ENCODE data around the gene SLC13A1.

Gene SLC13A1

DNA sequence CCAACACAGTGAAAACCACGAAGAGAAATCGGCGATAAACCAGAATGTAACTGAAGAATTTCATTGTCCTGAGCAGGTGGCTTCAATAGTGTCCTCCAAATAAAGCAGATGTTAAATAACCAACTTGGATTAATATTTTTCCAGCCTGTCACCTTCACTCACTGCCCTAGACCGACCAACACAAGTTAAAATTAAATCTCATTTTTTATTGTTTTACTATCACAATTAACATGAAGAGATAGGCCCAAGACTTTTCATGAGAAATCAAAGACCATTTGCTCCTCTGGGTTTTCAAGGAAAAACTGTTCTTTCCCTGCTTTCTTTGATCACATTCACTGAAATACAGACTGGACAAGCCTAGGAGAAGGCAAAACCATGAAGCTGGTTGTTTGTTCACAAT is at the start of gene SLC13A1:
Gene SLC13A1, minus strand, starts transcription at position 87 of the 400 bp plus-strand sequence. Its CDS starts 23 bp downstream, at position 64.
- no peak for DNase-seq (ENCODE audit: low read depth)
- no peak within 1 kb of the TSS for H3K4me3 ChIP-seq (ENCODE audit: low read depth, low read length)
- TF ChIP-seq, protein P1, sequence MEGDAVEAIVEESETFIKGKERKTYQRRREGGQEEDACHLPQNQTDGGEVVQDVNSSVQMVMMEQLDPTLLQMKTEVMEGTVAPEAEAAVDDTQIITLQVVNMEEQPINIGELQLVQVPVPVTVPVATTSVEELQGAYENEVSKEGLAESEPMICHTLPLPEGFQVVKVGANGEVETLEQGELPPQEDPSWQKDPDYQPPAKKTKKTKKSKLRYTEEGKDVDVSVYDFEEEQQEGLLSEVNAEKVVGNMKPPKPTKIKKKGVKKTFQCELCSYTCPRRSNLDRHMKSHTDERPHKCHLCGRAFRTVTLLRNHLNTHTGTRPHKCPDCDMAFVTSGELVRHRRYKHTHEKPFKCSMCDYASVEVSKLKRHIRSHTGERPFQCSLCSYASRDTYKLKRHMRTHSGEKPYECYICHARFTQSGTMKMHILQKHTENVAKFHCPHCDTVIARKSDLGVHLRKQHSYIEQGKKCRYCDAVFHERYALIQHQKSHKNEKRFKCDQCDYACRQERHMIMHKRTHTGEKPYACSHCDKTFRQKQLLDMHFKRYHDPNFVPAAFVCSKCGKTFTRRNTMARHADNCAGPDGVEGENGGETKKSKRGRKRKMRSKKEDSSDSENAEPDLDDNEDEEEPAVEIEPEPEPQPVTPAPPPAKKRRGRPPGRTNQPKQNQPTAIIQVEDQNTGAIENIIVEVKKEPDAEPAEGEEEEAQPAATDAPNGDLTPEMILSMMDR (IDR thresholded peaks at IDR 0.05; ENCODE audit: low read depth, low read length, missing control alignments), result no peak

GRCh38 chr7:123244768-123245167 is 45.0 kb upstream of the SLC13A1 start:
- no peak for DNase-seq (ENCODE audit: low read depth)
- H3K4me3 ChIP-seq (ENCODE audit: low read depth, low read length), result no peak overlapping the region
- TF ChIP-seq, protein P1 (IDR thresholded peaks at IDR 0.05; ENCODE audit: low read depth, low read length, missing control alignments), result no peak

DNA sequence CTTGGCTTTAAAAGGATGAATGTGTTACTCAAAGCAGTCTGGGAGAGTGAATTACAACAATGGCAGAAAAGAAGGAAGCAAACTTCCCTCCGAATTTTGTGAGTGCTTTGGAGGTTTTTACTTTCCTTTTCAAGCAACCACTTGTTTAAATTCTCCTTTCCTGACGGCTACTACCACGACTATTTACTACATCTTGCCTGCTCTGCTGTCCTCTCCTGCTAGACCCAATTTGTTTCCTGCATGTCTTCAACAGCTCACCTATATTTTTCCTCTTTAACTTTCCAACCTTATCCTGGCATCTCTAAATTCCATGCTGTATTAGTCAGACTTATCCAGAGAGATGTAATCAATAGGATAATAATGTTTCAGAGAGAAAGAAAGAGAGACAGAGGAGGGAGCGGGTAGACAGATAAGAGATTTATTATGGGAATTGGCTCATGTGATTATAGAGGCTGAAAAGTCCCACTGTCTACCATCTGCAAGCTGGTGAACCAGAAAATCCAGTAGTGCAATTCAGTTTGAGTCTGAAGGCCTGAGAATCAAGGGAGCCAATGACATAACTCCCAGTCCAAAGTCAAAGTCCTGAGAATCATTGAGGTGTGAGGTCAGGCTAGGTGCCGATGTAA is 42.8 kb upstream of the SLC13A1 start:
- H3K4me3 ChIP-seq (ENCODE audit: low read depth, low read length), result no peak overlapping the region
- TF ChIP-seq, protein P1 (IDR thresholded peaks at IDR 0.05; ENCODE audit: low read depth, low read length, missing control alignments), result no peak
- DNase-seq (ENCODE audit: low read depth), result no peak

DNA sequence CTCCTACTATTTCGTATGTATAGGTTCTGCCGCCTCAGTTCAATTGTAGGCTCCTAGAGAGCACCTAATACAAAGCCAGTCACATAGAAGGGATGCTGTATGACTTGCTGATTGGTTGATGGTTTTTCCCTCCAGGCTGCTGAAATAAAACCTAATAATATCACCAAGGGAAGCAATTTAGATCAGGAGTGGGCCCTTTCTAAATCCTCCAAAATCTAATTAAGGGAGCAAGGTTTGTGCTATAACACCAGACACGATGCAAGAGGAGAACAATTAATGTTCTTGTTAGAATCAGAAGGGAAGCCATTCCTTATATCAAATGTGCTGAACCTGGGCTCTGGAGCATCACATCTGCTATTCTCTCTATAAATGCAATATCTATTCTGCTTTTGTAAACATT is 42.0 kb upstream of the SLC13A1 start:
- TF ChIP-seq, protein P1 (IDR thresholded peaks at IDR 0.05; ENCODE audit: low read depth, low read length, missing control alignments), result no peak
- no peak overlapping the region for H3K4me3 ChIP-seq (ENCODE audit: low read depth, low read length)
- no peak for DNase-seq (ENCODE audit: low read depth)

- DNase-seq (ENCODE audit: low read depth), result no peak
- H3K4me3 ChIP-seq (ENCODE audit: low read depth, low read length), result no peak overlapping the region
- TF ChIP-seq, protein P1 (IDR thresholded peaks at IDR 0.05; ENCODE audit: low read depth, low read length, missing control alignments), result no peak
These were observed 31.5 kb upstream of the SLC13A1 start for GRCh38 chr7:123231021-123232000.

DNA sequence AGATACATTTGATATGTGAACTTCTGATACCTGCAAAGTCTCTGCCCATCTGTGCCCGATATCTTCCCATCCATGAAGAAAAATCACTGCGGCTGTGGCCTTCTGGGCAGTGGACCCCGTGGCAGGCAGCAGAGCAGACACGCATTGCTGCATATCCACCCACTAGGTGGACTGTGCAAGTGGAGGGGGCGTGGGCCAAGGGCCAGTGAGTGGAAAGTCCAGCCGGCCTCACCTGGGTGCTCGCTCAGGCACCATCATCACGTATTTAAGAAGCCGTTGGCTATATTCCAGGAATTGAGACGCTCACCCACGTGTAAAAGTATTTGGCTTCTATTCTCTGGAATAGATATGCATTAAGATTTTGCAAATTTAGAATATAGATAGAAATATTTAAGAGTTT is 30.8 kb upstream of the SLC13A1 start:
- DNase-seq (ENCODE audit: low read depth), result no peak
- H3K4me3 ChIP-seq (ENCODE audit: low read depth, low read length), result no peak overlapping the region
- TF ChIP-seq, protein P1 (IDR thresholded peaks at IDR 0.05; ENCODE audit: low read depth, low read length, missing control alignments), result no peak

Data from GM12864 (cell line).